HepG2 (cell line): Measurements from ENCODE around the gene BCAS4. TPM values are rescaled to one million over a fixed set of nuclear protein-coding genes. Genes with fewer than 3 reads are reported as not detected.

ENCODE experiments used
- GABPB1 ChIP-seq: IDR thresholded peaks from 2 replicates; pipeline ENCODE4 v1.6.1; 2016; ENCODE audit warnings: mild to moderate bottlenecking, missing genetic modification reagents, moderate library complexity, missing compliant biosample characterization
- GFI1 ChIP-seq: sonication (generic); formaldehyde crosslinking; IDR thresholded peaks from 2 replicates; pipeline ENCODE4 v1.5.0; 2020; ENCODE audit warnings: missing genetic modification reagents, mild to moderate bottlenecking, borderline replicate concordance
- MBD4 ChIP-seq: IDR thresholded peaks from 2 replicates; pipeline ENCODE4 v1.6.1; 2012; ENCODE audit warnings: low read length, inconsistent platforms, borderline replicate concordance
- MEIS2 ChIP-seq: sonication (generic); formaldehyde crosslinking; IDR thresholded peaks from 2 replicates; pipeline ENCODE4 v1.9.0; 2021; ENCODE audit warnings: mild to moderate bottlenecking, missing genetic modification reagents
- NFKB2 ChIP-seq: sonication (generic); formaldehyde crosslinking; IDR thresholded peaks from 2 replicates; pipeline ENCODE4 v1.4.0; 2020; ENCODE audit warnings: missing genetic modification reagents, borderline replicate concordance
- PAWR ChIP-seq: sonication (generic); formaldehyde crosslinking; IDR thresholded peaks from 2 replicates; pipeline ENCODE4 v1.4.0; 2020; ENCODE audit warnings: missing genetic modification reagents, mild to moderate bottlenecking, borderline replicate concordance
- SMAD1 ChIP-seq: sonication (generic); formaldehyde crosslinking; IDR thresholded peaks from 2 replicates; pipeline ENCODE4 v1.4.0; 2020; ENCODE audit warnings: missing genetic modification reagents, low read depth, mild to moderate bottlenecking, borderline replicate concordance
- SRSF4 ChIP-seq: fragments of 200-400 bp; formaldehyde crosslinking; IDR thresholded peaks from one replicate; pipeline ENCODE4 v1.6.1; 2018; ENCODE audit warnings: mild to moderate bottlenecking, low read depth, low read length, moderate library complexity; ENCODE audit not compliant: poor library complexity, severe bottlenecking
- TAF1 ChIP-seq: sonication (generic); formaldehyde crosslinking; IDR thresholded peaks from 2 replicates; pipeline ENCODE4 v1.4.0; 2020; ENCODE audit warnings: missing genetic modification reagents
- TGIF2 ChIP-seq: IDR thresholded peaks from 2 replicates; pipeline ENCODE4 v1.6.1; 2016; ENCODE audit warnings: control low read depth, missing compliant biosample characterization
- YEATS2 ChIP-seq: sonication (generic); formaldehyde crosslinking; IDR thresholded peaks from 2 replicates; pipeline ENCODE4 v1.4.0; 2020; ENCODE audit warnings: missing genetic modification reagents, borderline replicate concordance
- ZNF292 ChIP-seq: sonication (generic); formaldehyde crosslinking; IDR thresholded peaks from 2 replicates; pipeline ENCODE4 v1.8.1; 2022; ENCODE audit warnings: mild to moderate bottlenecking, low read depth, missing genetic modification reagents, borderline replicate concordance
- ZSCAN21 ChIP-seq: sonication (generic); formaldehyde crosslinking; IDR thresholded peaks from 2 replicates; pipeline ENCODE4 v1.8.0; 2022; ENCODE audit warnings: mild to moderate bottlenecking, missing genetic modification reagents, moderate library complexity, borderline replicate concordance
- polyA plus RNA-seq, 8 experiments: library from polyadenylated mRNA; depleted of rRNA in 3 of 8; stranded (reverse) in 7 of 8; unstranded in 1 of 8; fragments of >200 nt; fragmentation: Illumina TruSeq in 4 of 8; extraction: Trizol in 4 of 8; gene quantifications; 2 replicates each; pipeline versions ENCODE4 v1.2.1 to v1.2.3, GENCODE V29; 2011 to 2016; ENCODE audit warnings: low read depth in 4 of 8, missing spikeins in 1 of 8, mixed read lengths in 1 of 8; ENCODE audit not compliant: insufficient read depth in 1 of 8
- total RNA-seq, 5 experiments: library from RNA; depleted of rRNA; stranded (reverse); fragments of >200 nt; fragmentation: Illumina TruSeq; extraction: Trizol; gene quantifications; 2 replicates each; pipeline ENCODE4 v1.2.3, GENCODE V29; 2016; ENCODE audit warnings: low read depth in 1 of 5
- TF ChIP-seq, protein P1 (sequence below): sonication (generic); formaldehyde crosslinking; IDR thresholded peaks from 2 replicates; pipeline ENCODE4 v1.4.0; 2020; ENCODE audit warnings: mild to moderate bottlenecking, missing genetic modification reagents
- TF ChIP-seq, protein P2 (sequence below): sonication (generic); formaldehyde crosslinking; IDR thresholded peaks from 2 replicates; pipeline ENCODE4 v1.5.0; 2020; ENCODE audit warnings: missing genetic modification reagents, mild to moderate bottlenecking, borderline replicate concordance
- TF ChIP-seq, protein P3 (sequence below): sonication (generic); formaldehyde crosslinking; IDR thresholded peaks from 2 replicates; pipeline ENCODE4 v1.5.0; 2020; ENCODE audit warnings: mild to moderate bottlenecking, low read depth, missing genetic modification reagents, borderline replicate concordance
- TF ChIP-seq, protein P4 (sequence below): sonication (generic); formaldehyde crosslinking; IDR thresholded peaks from 2 replicates; pipeline ENCODE4 v1.5.0; 2020; ENCODE audit warnings: mild to moderate bottlenecking, missing genetic modification reagents

The BCAS4 gene
- total and polyA plus RNA-seq, 2 of the 13 experiments (the other 11 are each of a cell fraction or from before 2014, with no cell fraction given) = 7.2 to 8.0 TPM

DNA sequence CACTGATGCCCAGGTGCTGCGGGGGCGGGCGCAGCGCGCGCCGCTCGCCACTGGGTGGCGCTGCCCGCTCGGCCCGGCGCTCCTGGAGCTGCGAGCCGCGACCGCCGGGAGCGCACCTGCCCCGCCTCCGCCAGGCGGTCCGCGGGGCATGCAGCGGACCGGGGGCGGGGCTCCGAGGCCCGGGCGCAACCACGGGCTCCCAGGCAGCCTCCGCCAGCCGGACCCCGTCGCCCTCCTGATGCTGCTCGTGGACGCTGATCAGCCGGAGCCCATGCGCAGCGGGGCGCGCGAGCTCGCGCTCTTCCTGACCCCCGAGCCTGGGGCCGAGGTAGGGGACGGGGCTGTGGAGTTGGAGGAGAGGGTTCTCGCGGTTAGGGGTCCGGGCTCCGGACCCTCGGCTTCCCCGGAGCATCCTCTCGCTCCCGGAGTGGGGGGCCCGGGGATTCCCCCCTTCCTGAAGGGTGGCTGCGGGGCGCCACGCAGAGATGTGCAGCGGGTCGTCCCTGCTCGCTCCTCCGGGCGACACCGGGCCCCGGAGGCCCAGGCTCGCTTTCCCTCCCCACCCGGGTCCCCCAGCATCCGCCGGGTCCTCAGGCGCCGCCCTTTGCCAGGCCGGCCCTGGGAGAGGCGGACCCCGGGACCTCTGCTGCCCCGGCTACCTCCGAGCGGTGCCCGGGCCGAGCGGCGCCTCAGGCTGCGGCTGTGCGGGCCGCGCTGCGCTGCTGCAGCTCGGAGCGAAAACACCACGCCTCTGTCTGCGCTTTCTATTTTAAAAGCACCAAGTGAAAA lies at the start of gene BCAS4 (continued):
- TF ChIP-seq, protein P1, sequence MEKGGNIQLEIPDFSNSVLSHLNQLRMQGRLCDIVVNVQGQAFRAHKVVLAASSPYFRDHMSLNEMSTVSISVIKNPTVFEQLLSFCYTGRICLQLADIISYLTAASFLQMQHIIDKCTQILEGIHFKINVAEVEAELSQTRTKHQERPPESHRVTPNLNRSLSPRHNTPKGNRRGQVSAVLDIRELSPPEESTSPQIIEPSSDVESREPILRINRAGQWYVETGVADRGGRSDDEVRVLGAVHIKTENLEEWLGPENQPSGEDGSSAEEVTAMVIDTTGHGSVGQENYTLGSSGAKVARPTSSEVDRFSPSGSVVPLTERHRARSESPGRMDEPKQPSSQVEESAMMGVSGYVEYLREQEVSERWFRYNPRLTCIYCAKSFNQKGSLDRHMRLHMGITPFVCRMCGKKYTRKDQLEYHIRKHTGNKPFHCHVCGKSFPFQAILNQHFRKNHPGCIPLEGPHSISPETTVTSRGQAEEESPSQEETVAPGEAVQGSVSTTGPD = no peak
- TF ChIP-seq SRSF4 (no peak), TGIF2 (CRISPR knock-in tag) (0 out of 2 replicates have a peak, but pooled peaks have one; percentile 5), NFKB2 (CRISPR knock-in tag) (peak; percentile 61; the same call in 1 of the 2 replicates), PAWR (CRISPR knock-in tag) (0 out of 2 replicates have a peak, but pooled peaks have one; percentile 40), GABPB1 (CRISPR knock-in tag) (peak; percentile 73; the same call in 1 of the 2 replicates), MBD4 (no peak), ZSCAN21 (CRISPR knock-in tag) (no peak; the same call in 1 of the 2 replicates), TAF1 (CRISPR knock-in tag) (peak; percentile 59), MEIS2 (CRISPR knock-in tag) (peak; percentile 79), YEATS2 (CRISPR knock-in tag) (no peak), SMAD1 (CRISPR knock-in tag) (peak; percentile 67; the same call in 1 of the 2 replicates), GFI1 (CRISPR knock-in tag) (peak; percentile 6; the same call in 1 of the 2 replicates), ZNF292 (CRISPR knock-in tag) (peak; percentile 78)
- TF ChIP-seq, protein P2, sequence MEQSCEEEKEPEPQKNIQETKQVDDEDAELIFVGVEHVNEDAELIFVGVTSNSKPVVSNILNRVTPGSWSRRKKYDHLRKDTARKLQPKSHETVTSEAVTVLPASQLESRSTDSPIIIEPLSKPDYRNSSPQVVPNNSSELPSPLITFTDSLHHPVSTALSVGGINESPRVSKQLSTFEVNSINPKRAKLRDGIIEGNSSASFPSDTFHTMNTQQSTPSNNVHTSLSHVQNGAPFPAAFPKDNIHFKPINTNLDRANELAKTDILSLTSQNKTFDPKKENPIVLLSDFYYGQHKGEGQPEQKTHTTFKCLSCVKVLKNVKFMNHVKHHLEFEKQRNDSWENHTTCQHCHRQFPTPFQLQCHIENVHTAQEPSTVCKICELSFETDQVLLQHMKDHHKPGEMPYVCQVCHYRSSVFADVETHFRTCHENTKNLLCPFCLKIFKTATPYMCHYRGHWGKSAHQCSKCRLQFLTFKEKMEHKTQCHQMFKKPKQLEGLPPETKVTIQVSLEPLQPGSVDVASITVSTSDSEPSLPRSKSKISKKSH = 0 out of 2 replicates have a peak, but pooled peaks have one; percentile 61
- TF ChIP-seq, protein P3, sequence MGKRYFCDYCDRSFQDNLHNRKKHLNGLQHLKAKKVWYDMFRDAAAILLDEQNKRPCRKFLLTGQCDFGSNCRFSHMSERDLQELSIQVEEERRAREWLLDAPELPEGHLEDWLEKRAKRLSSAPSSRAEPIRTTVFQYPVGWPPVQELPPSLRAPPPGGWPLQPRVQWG (CRISPR knock-in tag) = no peak
- TF ChIP-seq, protein P4, sequence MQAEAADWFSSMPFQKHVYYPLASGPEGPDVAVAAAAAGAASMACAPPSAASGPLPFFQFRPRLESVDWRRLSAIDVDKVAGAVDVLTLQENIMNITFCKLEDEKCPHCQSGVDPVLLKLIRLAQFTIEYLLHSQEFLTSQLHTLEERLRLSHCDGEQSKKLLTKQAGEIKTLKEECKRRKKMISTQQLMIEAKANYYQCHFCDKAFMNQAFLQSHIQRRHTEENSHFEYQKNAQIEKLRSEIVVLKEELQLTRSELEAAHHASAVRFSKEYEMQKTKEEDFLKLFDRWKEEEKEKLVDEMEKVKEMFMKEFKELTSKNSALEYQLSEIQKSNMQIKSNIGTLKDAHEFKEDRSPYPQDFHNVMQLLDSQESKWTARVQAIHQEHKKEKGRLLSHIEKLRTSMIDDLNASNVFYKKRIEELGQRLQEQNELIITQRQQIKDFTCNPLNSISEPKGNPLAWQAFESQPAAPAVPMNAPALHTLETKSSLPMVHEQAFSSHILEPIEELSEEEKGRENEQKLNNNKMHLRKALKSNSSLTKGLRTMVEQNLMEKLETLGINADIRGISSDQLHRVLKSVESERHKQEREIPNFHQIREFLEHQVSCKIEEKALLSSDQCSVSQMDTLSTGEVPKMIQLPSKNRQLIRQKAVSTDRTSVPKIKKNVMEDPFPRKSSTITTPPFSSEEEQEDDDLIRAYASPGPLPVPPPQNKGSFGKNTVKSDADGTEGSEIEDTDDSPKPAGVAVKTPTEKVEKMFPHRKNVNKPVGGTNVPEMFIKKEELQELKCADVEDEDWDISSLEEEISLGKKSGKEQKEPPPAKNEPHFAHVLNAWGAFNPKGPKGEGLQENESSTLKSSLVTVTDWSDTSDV = peak; percentile 91; the same call in 1 of the 2 replicates
